Adrenal gland (tissue), 5 donors: Measurements from ENCODE around the gene C1QTNF1.

Experiments used
- CTCF ChIP-seq, 6 experiments: fragments of 450-650 bp in 4 of 6; fragments of 200-600 bp in 2 of 6; sonication (generic) in 1 of 6; IDR thresholded peaks; 1 replicate in 5 of 6; 2 replicates in 1 of 6; pipeline versions ENCODE4 v1.5.1 to v1.8.0; 2016 to 2021; ENCODE audit warnings: antibody characterized with exemption in 6 of 6, mild to moderate bottlenecking in 2 of 6, moderate library complexity in 1 of 6
- POLR2A ChIP-seq, 2 donors: fragments of 450-650 bp; IDR thresholded peaks; one replicate each; pipeline ENCODE4 v1.6.1; 2017; ENCODE audit warnings: antibody characterized with exemption in 2 of 2, mild to moderate bottlenecking in 2 of 2, moderate library complexity in 1 of 2
- donor health status: DM: no; HTN: no; CAD: no.

- TF ChIP-seq CTCF (IDR thresholded peaks at IDR 0.05) (no peak), POLR2A (IDR thresholded peaks at IDR 0.05) (no peak)
Observed at GRCh38 chr17:79077587-79077986, 53.6 kb downstream of the C1QTNF1 start.
